RCC 7860 (cell line): ENCODE data around the gene DGUOK.

ENCODE experiments used
- DNase-seq: peaks from one replicate; pipeline ENCODE4 v3.0.0-alpha.2; 2015; ENCODE audit warnings: low spot score
- FAIRE-seq: peaks from 2 replicates; lab custom pipeline; 2012; peaks lifted over from hg19 to GRCh38; lab: Jason Lieb, UNC

The DGUOK gene

DNA sequence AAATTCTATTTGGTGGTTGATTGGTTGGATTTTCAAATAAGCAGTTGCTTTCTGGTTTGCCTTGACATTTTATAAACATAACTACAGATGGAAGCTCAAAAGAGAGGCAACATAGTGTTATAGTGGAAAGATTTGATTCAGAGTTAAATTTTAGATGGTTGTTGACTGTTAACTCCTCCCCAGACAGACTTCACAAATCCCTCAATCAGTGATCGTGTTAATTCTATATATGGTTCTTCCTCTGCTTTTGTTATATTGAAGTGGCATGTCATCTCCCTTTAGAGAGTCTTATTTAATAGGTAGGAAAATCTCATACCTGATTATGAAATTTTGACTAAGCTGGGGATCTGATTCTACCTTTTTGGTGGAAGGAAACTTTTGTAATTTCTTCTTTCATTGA, 19.5 kb downstream of the DGUOK start:
- DNase-seq (no peak), FAIRE-seq (no peak)

DNA sequence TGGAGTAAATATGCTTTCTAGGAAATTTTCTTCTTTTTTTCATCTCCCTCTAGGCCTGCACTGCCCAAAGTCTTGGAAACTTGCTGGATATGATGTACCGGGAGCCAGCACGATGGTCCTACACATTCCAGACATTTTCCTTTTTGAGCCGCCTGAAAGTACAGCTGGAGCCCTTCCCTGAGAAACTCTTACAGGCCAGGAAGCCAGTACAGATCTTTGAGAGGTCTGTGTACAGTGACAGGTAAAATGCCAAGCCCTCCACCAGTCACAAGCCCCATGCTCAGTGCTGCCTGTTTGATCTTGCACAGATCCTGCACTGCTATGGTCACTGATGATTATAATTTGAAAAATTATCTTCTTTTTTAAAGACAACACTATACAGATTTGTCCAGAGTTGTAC, 20.0 kb downstream of the DGUOK start:
- FAIRE-seq (no peak), DNase-seq (no peak)

DNA sequence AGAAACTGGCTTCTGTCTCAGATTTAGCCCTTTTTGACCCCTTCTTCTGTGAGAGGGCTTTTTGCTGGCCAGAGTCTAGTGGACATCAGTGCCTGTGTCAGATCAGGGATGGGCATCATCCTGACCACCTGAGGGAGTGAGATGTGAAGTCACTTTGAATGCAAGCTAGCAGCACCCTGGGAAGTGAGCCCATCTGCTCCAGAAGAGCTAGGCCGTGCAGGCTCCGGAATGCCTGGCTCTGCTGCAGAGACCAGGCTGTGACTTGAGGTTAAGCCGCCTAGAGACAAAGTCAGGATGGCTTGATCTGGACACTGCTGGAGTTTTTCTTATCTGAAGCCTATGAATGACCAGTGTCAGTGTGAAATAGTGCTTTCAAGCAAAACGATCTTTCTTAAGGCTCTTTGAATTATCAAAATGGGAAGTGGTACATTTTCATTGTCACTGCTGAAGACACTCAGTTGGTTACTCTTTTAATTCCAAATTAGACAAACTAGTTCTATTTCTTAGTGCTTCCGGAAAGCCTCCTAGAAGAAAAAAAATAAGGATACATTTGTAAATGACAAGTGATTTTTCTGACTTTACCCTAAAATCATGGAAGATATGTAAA, 20.8 kb downstream of the DGUOK start:
- DNase-seq (no peak), FAIRE-seq (no peak)

DNA sequence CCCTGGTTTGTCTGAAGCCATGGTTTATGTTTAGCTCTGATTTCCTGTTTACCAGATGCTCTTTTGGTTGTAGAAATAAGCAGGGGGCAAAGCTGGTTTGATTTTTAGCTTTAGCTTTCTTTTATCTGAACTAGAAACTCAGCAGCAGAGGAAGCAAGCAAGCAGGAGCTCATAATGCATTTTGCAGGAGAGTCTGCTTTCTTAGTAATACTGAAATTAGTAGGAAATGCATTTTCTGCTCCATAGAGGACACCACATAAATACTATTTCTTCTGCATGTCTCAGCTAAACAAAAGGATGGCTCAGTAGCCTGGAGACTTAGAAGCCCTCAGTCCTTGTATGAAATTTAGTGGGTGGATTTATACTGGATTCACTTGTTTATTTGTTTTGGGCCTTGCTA, 23.1 kb downstream of the DGUOK start:
- DNase-seq: no peak
- FAIRE-seq: no peak

DNA sequence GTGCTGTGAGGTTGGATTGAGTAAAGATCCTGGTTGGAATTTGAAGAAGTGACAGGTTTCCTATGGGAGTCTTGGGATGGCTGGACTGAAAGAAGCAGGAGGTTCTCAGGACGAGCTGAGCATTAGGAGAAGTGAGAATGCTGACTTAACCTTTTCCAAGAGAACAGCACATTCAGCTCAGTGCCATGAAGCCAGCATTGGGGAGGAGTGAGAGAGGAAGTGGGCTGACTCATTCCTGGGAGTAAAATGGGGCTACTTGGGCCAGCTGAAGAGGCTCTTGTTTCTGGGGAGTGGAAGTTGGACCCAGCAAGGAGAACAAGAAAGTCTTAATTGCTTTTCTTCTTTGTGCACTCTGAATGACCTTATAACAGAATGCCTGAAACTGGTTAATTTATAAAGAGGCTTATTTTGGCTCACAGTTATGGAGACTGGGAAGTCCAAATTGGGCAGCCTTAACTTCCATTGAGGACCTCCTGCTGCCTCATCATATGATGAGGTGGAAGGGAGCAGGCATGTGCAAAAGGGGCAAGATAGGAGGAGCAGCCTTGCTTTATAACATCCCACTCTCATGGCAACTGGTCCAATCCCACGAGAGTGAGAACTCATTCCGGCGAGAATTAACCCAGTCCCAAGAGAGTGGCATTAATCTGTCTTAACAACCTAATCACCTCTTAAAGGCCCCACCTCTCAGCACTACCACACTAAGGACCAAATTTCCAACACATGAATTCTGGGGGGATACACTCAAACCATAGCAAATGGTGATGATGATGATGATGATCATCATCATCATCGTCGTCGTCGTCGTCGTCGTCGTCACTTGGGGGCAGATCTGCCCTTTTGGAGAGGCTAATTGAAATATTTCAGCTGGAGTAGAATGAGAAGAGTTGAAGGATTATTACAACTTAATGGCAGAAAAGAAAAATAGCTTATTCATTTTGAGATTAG, 26.1 kb downstream of the DGUOK start:
- no peak for FAIRE-seq
- DNase-seq: no peak

DNA sequence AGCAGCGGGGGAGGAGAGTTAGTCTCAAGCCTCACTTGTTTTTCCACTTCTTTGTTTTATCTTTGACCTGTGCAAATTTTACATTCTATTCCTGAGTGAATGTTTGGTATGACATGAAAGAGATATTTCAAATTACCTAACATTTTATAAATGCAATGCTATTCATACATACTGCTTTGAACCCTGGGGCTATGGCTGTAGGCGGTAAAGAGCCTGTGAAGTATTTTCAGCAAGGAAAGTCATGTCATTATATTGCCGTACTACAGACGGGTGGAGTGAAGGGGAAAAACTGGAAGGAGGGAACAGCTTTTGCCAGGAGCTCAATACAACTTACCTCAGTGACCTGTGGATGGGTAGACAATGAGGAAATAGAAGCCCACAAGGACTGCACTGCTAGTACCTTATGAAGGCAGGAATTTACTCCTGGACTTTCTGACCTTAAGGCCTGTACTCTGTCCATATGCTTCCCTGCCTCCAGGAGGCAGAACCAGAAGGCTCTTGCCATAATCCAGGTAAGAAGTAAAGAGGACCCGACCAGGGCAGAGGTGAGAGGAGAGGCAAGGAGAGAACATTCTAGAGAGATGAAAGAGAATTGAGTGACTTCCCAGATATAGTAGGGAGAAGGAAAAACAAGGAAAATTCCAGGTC, 29.7 kb downstream of the DGUOK start:
- DNase-seq: no peak
- FAIRE-seq: no peak

DNA sequence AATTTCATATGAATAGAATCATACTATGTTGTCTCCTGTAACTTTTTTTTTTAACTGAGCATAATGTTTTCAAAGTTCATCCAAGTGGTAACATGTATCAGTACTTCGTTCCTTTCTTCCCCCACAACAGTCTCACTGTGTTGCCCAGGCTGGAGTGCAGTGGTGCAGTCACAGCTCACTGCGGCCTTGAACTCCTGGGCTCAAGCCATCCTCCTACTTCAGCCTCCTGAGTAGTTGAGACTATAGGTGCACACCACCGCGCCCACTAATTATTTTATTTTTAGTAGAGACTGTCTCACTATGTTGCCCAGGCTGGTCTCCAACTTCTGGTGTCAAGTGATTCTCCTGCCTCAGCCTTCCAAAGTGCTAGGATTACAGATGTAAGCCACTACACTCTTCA, 34.6 kb downstream of the DGUOK start:
- no peak for FAIRE-seq
- DNase-seq: no peak

DNA sequence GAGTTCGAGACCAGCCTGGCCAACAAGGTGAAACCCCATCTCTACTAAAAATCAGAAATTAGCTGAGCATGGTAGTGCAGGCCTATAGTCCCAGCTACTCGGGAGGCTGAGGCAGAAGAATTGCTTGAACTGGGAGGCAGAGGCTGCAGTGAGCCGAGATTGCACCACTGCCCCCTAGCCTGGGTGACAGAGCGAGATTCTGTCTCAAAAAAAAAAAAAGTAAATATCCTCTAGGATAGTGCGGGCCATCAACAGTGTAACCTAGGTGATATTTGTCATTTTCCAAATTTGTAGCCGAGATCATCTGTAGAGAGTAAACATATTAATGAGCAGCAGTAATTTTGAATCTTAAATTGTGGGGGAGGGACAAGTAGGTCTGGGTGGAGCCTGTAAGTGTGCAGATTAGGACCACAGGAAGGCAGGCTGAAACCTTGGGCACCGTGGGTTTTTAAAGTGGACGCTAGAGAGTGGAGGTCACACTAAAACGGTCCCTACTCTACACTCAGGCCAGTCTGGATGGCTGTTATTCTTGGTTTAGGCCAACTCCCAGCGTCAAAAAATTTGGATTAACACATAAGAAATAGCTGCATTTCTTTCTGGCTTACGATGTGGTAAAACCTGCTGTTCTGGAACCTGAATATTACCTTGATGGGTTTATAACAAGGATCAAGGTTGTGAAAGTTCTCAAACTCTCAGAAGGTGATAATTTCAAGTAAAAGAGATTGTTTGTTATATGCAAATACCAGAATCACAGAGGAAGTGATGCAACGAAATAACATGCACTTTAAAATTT, 35.3 kb downstream of the DGUOK start:
- FAIRE-seq: no peak
- DNase-seq: no peak

DNA sequence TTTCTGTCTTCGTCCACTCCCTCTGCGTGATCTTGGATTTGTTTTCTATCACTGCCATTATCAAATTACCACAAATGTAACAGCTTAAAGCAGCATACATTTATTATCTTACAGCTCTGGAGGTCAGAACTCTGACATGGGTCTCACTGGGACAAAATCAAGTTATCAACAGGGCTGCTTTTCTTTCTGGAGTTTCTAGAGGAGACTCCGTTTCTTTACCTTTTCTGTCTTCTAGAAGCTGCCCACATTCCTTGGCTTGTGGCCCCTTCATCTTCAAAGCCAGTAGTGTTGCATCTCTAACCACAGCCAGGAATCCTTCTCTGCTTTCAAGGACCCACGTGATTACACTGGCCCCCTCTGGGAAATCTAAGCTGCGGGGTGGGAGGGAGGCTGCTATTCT, 36.1 kb downstream of the DGUOK start:
- FAIRE-seq (no peak), DNase-seq (no peak)

DNA sequence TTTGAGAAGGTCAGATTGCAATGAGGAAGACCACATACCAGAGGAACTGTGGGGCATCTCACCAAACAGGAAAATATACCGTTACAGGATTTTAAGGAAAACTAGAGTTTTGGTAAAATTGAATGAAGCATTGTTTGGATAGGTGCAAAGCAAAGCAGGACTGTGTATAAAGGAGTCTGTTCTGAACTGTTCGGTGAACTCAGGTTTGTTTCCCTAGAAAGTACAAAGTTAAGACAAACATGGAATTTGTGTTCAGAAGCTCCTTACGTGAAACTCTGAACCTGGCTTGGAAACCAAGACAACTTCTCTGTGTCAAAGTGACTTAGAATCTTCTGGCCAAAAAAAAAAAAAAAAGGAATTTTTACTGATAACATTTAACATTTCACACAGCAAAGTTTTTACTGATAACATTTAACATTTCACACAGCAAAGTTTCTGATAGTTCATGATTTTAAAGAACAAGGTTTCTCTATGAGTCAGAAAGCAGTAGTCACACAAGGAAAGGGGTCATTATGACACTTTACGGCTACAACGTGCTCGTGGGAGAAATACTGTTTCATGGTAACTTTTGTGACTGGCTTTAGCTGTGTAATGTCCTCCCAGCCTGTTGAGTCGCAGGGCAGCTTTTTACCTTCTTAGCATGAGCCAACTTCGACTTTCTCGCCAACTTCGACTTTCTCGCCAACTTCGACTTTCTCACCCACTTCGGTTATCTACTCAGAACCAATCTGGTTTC, 36.9 kb downstream of the DGUOK start:
- FAIRE-seq: no peak
- no peak for DNase-seq

DNA sequence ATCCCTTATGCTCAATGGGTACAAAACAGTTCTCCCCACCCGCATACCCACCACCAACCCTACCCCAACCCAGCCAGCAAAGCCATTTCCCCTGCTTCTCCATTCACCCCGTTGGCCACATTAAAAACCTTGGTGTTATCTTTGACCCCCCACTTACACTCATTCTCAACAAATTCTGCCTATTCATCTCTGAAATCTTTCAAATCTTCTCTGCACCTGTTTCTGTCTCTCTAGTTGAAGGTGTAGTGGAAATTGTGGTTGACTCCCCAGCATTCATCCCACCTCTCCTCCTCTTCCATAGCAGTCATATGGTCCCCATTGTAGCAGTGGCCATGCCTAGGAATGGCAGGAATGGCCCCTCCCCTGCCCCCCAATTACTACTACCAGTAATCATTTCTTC, 37.5 kb downstream of the DGUOK start:
- no peak for FAIRE-seq
- DNase-seq: no peak

DNA sequence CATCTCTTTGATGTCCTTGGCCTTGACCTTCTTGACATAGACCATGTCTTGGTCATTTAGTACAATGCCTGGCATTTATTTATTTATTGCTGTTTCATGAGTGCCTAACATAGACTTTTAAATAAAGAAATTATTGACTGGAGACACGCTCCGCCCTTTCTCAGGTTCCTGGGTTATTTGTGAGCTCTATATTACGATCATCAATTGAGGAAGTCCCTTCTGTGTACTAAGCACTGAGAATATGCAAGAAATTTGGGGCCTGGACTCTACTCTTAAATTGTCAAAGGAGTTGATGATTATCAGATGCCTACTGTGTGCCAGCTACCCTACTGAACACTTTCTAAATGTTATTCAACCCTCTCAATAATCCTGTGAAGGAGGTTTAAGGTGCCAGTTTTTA, 38.4 kb downstream of the DGUOK start:
- no peak for FAIRE-seq
- DNase-seq: no peak

DNA sequence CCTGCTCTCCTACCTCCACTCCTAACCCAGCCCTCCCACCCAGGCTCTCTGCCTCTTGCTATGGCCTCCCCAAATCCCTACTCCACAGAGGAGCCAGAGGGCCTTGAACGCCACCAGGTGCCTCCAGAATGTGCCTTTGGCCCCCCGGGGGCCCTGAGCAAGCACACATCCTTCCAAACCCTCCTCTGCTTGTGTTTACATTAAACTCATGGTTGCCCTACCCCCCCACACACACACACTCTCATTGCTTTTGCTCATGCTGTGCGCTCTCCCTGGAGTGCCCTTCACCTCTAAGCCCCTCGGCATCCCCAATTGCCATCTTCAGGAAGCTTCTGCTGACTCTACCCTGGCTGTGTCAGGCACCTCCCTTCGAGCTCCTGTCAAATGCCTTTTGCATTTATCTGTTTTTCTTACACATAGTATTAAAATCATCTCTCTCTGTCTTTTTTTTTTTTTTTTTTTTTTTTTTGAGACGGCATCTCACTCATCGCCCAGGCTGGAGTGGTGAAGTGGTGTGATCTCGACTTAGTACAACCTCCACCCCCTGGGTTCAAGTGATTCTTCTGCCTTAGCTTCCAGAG, 41.8 kb downstream of the DGUOK start:
- DNase-seq (no peak), FAIRE-seq (no peak)

DNA sequence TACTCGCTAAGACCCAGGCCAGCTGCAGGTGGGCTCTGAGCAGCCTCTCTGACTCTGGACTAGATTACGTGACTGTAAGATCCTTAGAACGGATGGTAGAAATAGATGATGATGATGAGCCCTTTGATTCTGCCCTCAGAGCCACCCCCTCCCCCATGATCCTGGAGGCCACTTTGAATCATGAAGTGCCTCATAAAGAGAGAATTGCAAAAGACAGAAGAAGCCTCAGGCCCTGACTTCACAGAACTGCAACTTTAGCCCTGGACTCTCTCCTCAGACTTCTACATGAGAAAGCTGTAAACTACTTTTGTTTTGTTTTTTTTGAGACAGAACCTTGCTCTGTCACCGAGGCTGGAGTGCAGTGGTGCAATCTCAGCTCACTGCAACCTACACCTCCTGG, 42.7 kb downstream of the DGUOK start:
- FAIRE-seq: no peak
- DNase-seq: no peak

DNA sequence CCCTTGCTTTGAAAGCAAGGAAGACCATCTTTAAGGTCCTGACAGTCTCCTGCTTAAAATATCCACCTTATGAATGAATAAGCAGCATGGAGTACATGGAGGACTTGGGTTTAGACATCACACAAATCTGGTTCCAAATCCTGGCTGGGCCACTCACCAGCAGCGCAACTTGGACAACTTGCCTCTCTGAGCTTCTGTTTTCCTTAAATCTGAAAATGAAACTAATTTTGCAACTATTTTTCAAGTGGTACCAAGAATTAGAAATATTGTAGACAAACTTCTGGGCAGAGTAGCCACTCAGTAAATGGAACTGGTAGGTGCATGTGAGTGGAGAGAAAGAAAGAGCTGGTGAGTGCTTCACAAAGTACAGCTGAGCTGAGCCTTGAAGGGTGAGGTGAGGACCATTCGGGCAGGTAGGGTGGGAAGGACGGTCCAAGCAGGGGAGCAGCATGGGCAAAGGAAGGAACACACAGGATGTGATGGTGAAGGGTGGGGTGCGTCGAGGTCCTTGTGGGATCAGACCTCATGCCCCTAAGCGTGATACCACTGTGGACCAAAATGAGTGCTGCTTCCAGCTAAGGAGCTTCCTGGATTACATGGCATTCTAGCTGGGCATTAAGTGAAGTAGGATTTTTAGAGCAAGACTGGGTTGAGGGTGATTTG, 43.6 kb downstream of the DGUOK start:
- FAIRE-seq: no peak
- DNase-seq: no peak

DNA sequence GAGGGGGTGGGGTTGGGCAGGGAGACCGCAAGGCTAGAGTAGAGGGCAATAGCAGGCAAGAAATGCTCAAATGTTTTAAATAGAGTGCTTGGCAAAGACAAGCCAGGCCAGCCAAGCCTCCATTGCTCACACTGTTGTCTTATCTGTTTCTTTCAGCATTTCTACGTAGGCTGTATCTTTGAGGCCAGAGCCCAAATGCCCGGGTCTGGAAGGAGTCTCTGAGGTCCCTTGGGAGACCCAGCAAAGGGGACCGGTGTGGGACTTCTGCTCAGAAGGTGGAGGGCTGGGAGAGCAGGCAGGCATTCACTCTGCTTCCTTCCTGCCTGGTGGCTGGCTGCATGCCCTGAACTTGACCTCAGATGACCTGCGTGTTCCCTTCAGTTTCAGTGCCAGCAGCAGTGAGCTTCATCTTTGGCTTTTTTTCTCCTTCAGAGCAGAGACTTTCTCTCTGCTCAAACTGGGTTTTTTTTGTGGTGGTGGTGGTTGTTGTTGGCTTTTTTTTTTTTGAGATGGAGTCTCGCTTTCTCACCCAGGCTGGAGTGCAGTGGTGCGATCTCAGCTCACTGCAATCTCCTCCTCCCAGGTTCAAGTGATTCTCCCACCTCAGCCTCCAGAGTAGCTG, 44.3 kb downstream of the DGUOK start:
- no peak for DNase-seq
- FAIRE-seq: no peak

DNA sequence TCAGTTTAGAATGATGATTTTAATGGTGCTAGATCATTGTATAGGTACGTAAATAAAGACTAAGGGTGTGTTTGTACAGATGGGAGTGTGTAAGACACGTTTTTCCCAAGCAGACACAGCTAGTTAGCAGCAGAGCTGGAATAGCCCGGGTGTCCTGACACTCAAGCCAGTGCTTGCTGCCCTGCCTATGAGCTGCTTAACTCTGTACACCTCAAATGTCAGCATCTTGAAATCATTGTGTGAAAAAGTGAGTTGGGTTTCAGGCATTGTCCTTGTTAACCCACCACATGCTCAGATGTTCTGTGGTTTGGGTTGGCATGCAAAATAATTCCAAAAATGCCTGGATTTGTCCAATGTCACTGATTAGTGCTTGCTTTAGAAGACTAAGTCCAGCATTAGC, 45.0 kb downstream of the DGUOK start:
- FAIRE-seq: no peak
- no peak for DNase-seq

DNA sequence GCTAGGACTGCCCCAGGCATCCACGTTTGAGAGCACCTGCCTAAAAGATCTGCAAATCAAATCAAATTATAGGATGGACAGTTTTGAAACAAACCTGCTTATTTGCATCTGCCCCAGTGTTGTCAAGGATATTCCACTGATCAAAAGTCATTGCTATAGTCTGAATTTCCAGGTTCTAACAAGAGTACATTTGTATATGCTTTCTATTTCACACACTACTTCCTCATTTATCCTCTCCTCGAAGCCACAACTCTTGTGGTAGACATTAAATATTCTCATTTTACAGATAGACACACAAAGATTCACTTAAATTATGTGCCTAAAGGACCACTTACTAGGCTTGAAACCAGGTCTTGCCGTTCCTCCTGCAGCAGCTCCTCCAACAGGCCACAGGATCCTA, 46.2 kb downstream of the DGUOK start:
- no peak for DNase-seq
- no peak for FAIRE-seq

DNA sequence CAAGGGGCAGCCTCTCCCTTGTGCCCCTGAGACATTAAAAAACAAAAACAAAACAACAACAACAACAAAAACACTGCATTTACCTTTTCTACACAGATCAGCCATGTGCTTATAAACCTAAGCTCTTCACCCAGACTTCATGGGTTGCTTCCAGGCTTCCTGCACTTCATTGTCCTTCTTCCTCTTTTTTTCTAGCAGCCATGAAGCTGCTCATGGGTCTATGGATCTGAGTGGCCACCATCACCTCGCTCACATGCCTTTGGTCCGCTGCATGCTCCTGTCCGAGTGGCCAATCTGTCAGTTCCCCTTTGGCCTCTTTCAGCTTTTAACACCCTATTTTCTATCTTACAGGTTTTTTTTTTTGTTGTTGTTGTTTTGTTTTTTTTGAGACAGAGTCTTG, 49.1 kb downstream of the DGUOK start:
- FAIRE-seq (no peak), DNase-seq (no peak)
